ENCODE results near the gene TRERF1.

Gene TRERF1

GRCh38 chr6:42424906-42425474 is 26.7 kb downstream of the TRERF1 start:
- no peak for DNase-seq

DNA sequence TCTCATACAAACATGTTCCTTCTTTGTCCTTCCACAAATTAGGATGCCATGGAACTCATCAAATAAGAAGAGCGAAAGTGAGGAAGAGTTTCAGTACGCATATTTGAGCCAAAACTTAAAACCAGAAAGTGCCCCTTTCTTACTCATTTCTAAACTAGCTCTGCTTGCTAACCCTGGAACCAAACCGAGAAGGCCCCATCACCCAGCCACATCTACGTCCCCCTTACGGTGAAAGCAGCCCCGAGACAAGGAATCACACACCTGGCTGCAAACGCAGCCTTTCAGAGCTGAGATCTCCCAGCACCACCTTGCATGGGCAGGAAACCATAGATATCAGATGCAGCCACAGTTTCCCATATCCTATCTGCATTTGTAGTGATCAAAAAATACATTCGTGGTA is 28.5 kb downstream of the TRERF1 start:
- DNase-seq = no peak

- DNase-seq = no peak
Measured at GRCh38 chr6:42420741-42421140, 31.0 kb downstream of the TRERF1 start.

DNA sequence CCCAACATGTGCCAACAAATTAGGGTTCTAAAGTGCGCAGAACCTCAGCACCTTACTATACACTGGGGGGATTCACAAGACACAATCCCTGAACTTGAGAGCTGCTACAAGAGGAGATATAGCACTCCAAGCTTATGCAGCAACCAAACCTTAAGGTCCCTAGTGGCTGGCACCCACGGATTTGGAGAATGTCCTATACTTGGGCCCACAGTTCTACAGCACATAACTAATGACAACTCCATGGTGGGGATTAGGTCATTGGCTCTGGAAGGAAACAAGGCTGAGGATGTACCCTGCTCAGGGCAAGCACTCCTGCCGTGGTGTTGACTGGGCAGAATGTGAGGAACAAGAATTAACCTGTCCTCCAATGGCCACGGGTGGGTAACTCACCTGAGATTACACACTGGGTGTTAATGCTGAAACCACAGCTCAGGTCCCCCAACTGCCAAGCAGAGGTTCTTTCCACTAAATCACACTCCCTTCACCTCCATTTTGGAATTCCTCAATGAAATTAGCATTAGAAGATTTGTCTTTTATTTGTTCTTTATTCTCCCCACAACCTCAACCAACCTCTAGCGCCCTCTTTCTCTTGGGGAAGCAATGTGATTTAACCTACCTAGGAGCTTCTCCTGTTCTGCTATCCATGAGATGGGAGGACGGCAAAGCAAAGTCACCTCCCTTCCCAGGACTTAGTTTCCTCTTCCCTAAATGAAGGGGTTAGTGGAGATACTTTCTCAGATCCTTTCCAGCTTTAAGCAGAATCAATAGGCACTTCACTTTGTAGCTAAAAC is 32.0 kb downstream of the TRERF1 start:
- DNase-seq = no peak

DNA sequence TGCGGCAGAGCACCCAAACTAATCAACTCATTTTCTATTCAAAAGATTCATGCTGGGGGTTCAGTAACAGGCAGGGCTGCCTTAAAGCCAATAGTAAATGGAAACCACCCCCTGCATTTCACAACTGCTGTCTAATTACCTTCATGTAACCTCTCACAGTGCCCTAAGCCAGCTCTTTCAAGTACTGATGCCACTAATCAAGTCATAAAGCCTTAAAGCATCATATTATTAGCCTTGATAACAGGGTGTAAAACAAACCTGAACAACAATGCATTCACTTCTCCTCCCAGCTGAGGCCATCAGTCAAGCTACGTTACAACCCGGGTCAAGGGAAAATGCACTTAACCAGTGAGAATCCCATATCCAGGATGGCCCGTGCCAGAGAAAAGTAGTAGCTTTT is 33.0 kb downstream of the TRERF1 start:
- DNase-seq = no peak

- no peak for DNase-seq
Measured at GRCh38 chr6:42417641-42418112, 34.0 kb downstream of the TRERF1 start.

- no peak for DNase-seq
Measured at GRCh38 chr6:42411406-42411805, 40.3 kb downstream of the TRERF1 start.

DNA sequence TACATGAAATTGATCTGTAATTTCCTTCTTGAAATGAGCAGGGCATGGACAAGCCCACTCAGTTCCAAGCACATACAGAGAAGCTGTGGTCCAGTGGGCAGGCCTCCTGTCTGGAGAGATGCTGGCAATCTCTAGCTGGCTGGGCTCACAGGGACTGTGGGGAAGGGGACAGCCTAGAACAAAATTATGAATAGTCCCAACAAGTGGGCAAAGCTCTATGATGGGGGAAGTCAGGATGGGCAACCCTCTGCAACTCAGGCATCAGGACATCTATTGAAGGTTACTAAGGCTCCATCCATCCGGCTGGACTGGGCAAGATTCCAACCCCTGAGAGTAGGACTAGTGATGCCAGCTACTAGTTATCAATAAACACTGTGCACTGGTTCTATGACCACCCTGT is 40.9 kb downstream of the TRERF1 start:
- no peak for DNase-seq

DNA sequence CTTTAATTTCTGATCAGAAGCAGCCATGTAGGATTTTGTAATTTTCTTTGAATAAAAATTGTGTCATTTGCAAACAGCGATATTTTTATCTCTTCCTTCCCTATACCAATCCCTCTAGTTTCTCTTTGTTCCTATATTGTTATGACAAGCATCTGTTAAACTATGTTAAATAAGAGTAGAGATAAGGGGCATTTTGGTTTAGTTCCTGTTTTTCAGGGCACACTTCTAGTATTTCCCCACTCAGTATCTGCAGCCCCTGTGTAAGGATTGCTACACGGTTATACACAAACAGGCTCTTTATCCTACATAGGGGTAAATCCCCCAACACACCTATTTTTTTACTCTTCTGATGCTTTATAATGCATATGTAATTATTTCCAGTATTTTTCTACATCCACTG is 42.1 kb downstream of the TRERF1 start:
- DNase-seq = no peak

GRCh38 chr6:42407379-42407778 is 44.3 kb downstream of the TRERF1 start:
- DNase-seq = no peak

- no peak for DNase-seq
Measured at GRCh38 chr6:42406306-42407280, 45.1 kb downstream of the TRERF1 start.

DNA sequence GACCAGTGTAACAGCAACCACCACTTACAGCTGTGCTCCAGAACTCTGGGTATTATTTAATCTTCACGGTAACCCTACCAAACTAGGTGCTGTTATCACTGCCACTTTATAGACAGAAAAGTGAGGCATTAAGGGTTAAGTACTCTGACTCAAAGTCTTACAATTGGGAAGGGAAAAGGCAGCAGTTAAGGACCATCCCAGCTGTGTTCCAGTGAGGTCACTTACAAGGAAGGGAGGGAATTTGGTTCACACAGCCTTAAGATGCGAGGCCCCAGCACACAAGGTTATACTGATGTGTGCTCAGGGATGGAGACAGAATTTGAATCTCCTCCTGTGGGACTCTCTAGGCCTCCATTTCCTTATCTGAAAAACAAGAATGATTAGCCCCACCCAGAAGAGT is 46.7 kb downstream of the TRERF1 start:
- DNase-seq = no peak

DNA sequence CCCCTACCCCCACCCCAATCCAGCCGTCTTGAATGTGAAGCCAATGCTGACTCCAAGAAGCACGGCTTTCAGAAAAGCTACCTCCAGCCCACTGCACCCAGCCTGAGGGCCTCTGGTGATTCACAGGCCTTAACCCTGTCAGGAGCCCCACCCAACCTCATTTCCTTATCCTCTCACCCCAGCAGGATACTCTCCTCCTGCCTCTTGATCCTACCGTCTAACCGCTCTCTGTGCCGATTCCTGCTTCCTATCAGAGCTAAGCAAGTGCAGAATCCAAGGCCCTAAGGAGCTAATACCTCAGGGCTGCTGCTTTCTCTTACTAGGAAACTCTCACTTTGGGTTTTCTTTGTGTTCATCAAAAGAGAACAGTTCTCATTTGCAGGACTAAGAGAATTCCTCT is 47.2 kb downstream of the TRERF1 start:
- DNase-seq = no peak

DNA sequence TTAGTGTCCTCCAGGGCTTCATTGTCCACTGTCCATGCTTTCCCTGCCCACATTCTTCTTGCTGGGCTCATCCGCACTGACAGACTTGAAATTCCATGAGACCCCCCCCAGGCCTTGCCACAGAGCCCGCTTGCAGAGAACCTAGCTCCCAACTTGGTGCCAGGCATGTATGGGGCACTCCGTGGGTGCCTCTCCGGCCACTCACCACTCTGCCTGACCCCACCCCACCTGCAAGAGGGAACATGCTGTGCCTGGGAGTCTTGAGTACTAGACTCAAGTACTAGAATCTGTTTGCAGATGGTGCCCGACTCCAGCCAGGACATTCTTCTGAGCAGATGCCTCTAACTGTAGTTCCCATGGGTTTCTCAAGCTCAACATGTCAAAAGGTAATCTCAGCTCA is 47.9 kb downstream of the TRERF1 start:
- no peak for DNase-seq

- DNase-seq = no peak
Measured at GRCh38 chr6:42403421-42403820, 48.3 kb downstream of the TRERF1 start.

DNA sequence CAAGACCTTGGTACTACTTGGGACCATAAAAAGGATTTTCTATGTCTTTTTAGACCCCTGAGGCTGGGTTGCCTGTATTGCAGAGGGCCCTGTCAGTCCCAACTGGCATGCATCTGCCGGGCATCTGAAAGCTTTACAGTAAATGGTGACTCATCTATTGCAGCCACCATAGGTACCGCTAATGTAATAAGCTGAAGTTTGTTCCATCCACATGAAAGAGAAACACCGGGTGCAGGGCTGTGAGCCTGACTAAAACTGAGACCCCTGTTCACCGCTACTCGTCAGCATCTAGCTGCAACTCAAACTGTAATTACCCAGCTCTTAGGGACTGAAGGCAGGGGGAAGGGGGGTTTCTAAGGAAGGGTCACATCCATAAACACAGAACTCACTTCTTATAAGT is 49.5 kb downstream of the TRERF1 start:
- DNase-seq = no peak

- no peak for DNase-seq
Measured at GRCh38 chr6:42401613-42401951, 50.1 kb downstream of the TRERF1 start.

GRCh38 chr6:42400886-42401612 is 50.7 kb downstream of the TRERF1 start:
- DNase-seq = no peak

DNA sequence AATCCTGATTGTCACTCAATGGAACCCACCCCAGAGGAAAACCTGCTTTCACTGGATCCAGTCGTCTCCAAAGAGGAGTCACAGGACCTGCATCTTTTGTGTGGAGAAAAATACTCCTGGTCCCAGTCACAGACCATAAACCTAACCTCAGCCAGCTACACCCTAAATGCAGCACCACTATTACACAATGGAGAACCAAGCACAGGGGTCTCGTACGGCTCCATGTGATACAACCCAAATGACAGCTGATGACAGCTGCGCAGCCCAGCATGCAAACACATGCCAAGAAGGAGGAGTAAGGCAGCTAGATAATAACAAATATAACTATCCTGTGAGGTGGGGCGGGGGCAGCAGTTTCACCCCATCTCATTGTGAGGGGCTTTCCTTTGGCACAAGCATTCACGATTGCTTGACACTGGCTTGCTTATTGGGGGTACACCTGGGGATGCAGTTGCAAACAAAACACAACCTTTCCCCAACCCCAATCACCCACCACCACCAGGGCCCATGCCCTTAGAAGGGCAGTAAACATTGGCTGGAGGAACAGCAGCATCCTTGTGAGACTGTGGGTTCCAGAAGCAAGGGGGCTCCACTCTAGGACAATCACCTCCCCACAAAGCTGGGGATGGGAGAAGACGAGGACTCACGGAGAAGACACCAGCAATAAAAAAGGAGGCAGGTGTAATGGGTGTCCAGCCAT is 51.5 kb downstream of the TRERF1 start:
- no peak for DNase-seq

- DNase-seq = no peak
Measured at GRCh38 chr6:42396720-42397119, 55.0 kb downstream of the TRERF1 start.

GRCh38 chr6:42394881-42395620 is 56.7 kb downstream of the TRERF1 start:
- DNase-seq = no peak

GRCh38 chr6:42394151-42394550 is 57.6 kb downstream of the TRERF1 start:
- DNase-seq = no peak
